IPS DF 6.9 (cell line): ENCODE measurements around the gene CACNA2D3.

Experiments used
- DNase-seq: peaks from one replicate; pipeline ENCODE4 v3.0.0-alpha.2; 2013; ENCODE audit warnings: low read depth, low spot score
- H3K27ac ChIP-seq: one replicate; pipeline ENCODE4 v1.5.1; 2013; ENCODE audit warnings: low read length, control low read depth
- H3K27me3 ChIP-seq: 2 replicates; pipeline ENCODE4 v1.6.1; 2013; ENCODE audit warnings: mild to moderate bottlenecking, low read length; ENCODE audit not compliant: control insufficient read depth, insufficient read depth
- H3K36me3 ChIP-seq: 2 replicates; pipeline ENCODE4 v1.6.1; 2013; ENCODE audit warnings: low read length; ENCODE audit not compliant: control insufficient read depth, insufficient read depth
- H3K4me1 ChIP-seq: 2 replicates; pipeline ENCODE4 v1.6.1; 2013; ENCODE audit warnings: low read length; ENCODE audit not compliant: control insufficient read depth, insufficient read depth
- H3K4me3 ChIP-seq: 2 replicates; pipeline ENCODE4 v1.5.1; 2013; ENCODE audit warnings: mild to moderate bottlenecking, low read length
- H3K9me3 ChIP-seq: 2 replicates; pipeline ENCODE4 v1.6.1; 2013; ENCODE audit warnings: low read length, inconsistent platforms; ENCODE audit not compliant: control insufficient read depth, insufficient read depth
- WGBS: extraction: QIAGEN DNeasy Blood & Tissue Kit; methylation state at CpG from one replicate; pipeline ENCODE4 v1.1.7; 2013; ENCODE audit warnings: mixed read lengths, missing lambda C conversion rate; ENCODE audit not compliant: insufficient read length, insufficient coverage; 5-methylcytosine and 5-hydroxymethylcytosine counted together

CACNA2D3 gene

GRCh38 chr3:54168451-54168850 is 46.1 kb downstream of the CACNA2D3 start:
- Histone ChIP-seq H3K27me3 (no peaks in the 10 kb centered on the region), H3K4me1 (no peaks in the 10 kb centered on the region), H3K4me3 (no peak overlapping the region), H3K9me3 (no peaks in the 10 kb centered on the region), H3K36me3 (no peaks in the 10 kb centered on the region), H3K27ac (no peak overlapping the region)
- no peak for DNase-seq
- WGBS: no CpG with 5 or more reads among the region's 1 CpG

GRCh38 chr3:54169524-54169923 is 47.2 kb downstream of the CACNA2D3 start:
- Histone ChIP-seq H3K27me3 (no peaks in the 10 kb centered on the region), H3K27ac (no peak overlapping the region), H3K9me3 (no peaks in the 10 kb centered on the region), H3K4me1 (no peaks in the 10 kb centered on the region), H3K4me3 (no peak overlapping the region), H3K36me3 (no peaks in the 10 kb centered on the region)
- WGBS: no CpG with 5 or more reads among the region's 7 CpGs
- no peak for DNase-seq

- WGBS: no CpG with 5 or more reads among the region's 1 CpG
- no peaks in the 10 kb centered on the region for H3K36me3 ChIP-seq
- no peak overlapping the region for H3K27ac ChIP-seq
- H3K27me3 ChIP-seq: no peaks in the 10 kb centered on the region
- no peak for DNase-seq
- H3K4me1 ChIP-seq: no peaks in the 10 kb centered on the region
- H3K4me3 ChIP-seq: no peak overlapping the region
- H3K9me3 ChIP-seq: no peaks in the 10 kb centered on the region
Measured at GRCh38 chr3:54171509-54171908, 49.2 kb downstream of the CACNA2D3 start.

GRCh38 chr3:54171951-54172350 is 49.6 kb downstream of the CACNA2D3 start:
- no peak overlapping the region for H3K4me3 ChIP-seq
- no peaks in the 10 kb centered on the region for H3K9me3 ChIP-seq
- DNase-seq: no peak
- no peaks in the 10 kb centered on the region for H3K27me3 ChIP-seq
- H3K27ac ChIP-seq: no peak overlapping the region
- no CpG with 5 or more reads among the region's 10 CpGs for WGBS
- H3K4me1 ChIP-seq: no peaks in the 10 kb centered on the region
- H3K36me3 ChIP-seq: no peaks in the 10 kb centered on the region

GRCh38 chr3:54173371-54173770 is 51.0 kb downstream of the CACNA2D3 start:
- Histone ChIP-seq H3K4me1 (peaks cover under 1% of the 10 kb centered on the region; the same call in 1 of the 2 replicates), H3K4me3 (no peak overlapping the region), H3K27ac (no peak overlapping the region), H3K9me3 (no peaks in the 10 kb centered on the region), H3K27me3 (no peaks in the 10 kb centered on the region), H3K36me3 (no peaks in the 10 kb centered on the region)
- DNase-seq: no peak
- no CpG with 5 or more reads among the region's 3 CpGs for WGBS

- no peak overlapping the region for H3K4me3 ChIP-seq
- WGBS: no CpG with 5 or more reads among the region's 3 CpGs
- peaks cover 3% of the 10 kb centered on the region; the same call in 1 of the 2 replicates for H3K4me1 ChIP-seq
- no peaks in the 10 kb centered on the region for H3K27me3 ChIP-seq
- no peaks in the 10 kb centered on the region for H3K36me3 ChIP-seq
- H3K27ac ChIP-seq: no peak overlapping the region
- DNase-seq: no peak
- H3K9me3 ChIP-seq: no peaks in the 10 kb centered on the region
Measured at GRCh38 chr3:54176106-54176505, 53.8 kb downstream of the CACNA2D3 start.

GRCh38 chr3:54177816-54178215 is 55.5 kb downstream of the CACNA2D3 start:
- H3K36me3 ChIP-seq: no peaks in the 10 kb centered on the region
- DNase-seq: no peak
- WGBS: no CpG with 5 or more reads among the region's 3 CpGs
- peaks cover 3% of the 10 kb centered on the region; the same call in 1 of the 2 replicates for H3K4me1 ChIP-seq
- no peaks in the 10 kb centered on the region for H3K9me3 ChIP-seq
- no peak overlapping the region for H3K4me3 ChIP-seq
- no peaks in the 10 kb centered on the region for H3K27me3 ChIP-seq
- no peak overlapping the region for H3K27ac ChIP-seq

GRCh38 chr3:54178376-54178775 is 56.0 kb downstream of the CACNA2D3 start:
- Histone ChIP-seq H3K27me3 (no peaks in the 10 kb centered on the region), H3K36me3 (no peaks in the 10 kb centered on the region), H3K4me1 (peaks cover 3% of the 10 kb centered on the region; the same call in 1 of the 2 replicates), H3K4me3 (no peak overlapping the region), H3K9me3 (no peaks in the 10 kb centered on the region), H3K27ac (no peak overlapping the region)
- no CpG with 5 or more reads among the region's 5 CpGs for WGBS
- no peak for DNase-seq

- Histone ChIP-seq H3K4me1 (peaks cover 3% of the 10 kb centered on the region; the same call in 1 of the 2 replicates), H3K27me3 (no peaks in the 10 kb centered on the region), H3K27ac (no peak overlapping the region), H3K9me3 (no peaks in the 10 kb centered on the region), H3K36me3 (no peaks in the 10 kb centered on the region), H3K4me3 (no peak overlapping the region)
- no peak for DNase-seq
Measured at GRCh38 chr3:54180921-54181320, 58.6 kb downstream of the CACNA2D3 start.

- WGBS: no CpG with 5 or more reads among the region's 4 CpGs
- Histone ChIP-seq H3K27ac (no peak overlapping the region), H3K36me3 (no peaks in the 10 kb centered on the region), H3K9me3 (no peaks in the 10 kb centered on the region), H3K4me1 (peaks cover 3% of the 10 kb centered on the region; the same call in 1 of the 2 replicates), H3K27me3 (no peaks in the 10 kb centered on the region), H3K4me3 (no peak overlapping the region)
- DNase-seq: no peak
Measured at GRCh38 chr3:54182242-54182641, 59.9 kb downstream of the CACNA2D3 start.

GRCh38 chr3:54185740-54186139 is 63.4 kb downstream of the CACNA2D3 start:
- Histone ChIP-seq H3K27ac (no peak overlapping the region), H3K36me3 (no peaks in the 10 kb centered on the region), H3K27me3 (no peaks in the 10 kb centered on the region), H3K9me3 (no peaks in the 10 kb centered on the region), H3K4me1 (no peaks in the 10 kb centered on the region), H3K4me3 (no peak overlapping the region)
- no peak for DNase-seq
